GM12892 (cell line): ENCODE results near the gene SERPINB12.

Experiments
- POLR2A ChIP-seq: IDR thresholded peaks from 2 replicates; pipeline ENCODE4 v1.6.1; 2011; ENCODE audit warnings: low read depth, low read length, control low read depth
- POLR2AphosphoS5 ChIP-seq: IDR thresholded peaks from 2 replicates; pipeline ENCODE4 v1.6.1; 2011; ENCODE audit warnings: low read depth, low read length, control low read depth

GRCh38 chr18:63579616-63580015, 37.4 kb downstream of the SERPINB12 start:
- no peak for TF ChIP-seq POLR2AphosphoS5
- TF ChIP-seq POLR2A: no peak
